Testis (tissue), 2 donors: ENCODE data around the gene DHODH.

Experiments used
- POLR2A ChIP-seq: fragments of 450-650 bp; IDR thresholded peaks from one replicate; pipeline ENCODE4 v1.6.1; 2017; ENCODE audit warnings: antibody characterized with exemption, mild to moderate bottlenecking, moderate library complexity
- TF ChIP-seq, protein P1 (sequence below), 3 experiments: fragments of 450-650 bp in 2 of 3; fragments of 200-600 bp in 1 of 3; sonication (generic) in 1 of 3; IDR thresholded peaks; one replicate each; pipeline ENCODE4 v1.5.1; 2016 to 2019; ENCODE audit warnings: antibody characterized with exemption in 3 of 3, mild to moderate bottlenecking in 2 of 3, moderate library complexity in 1 of 3

- TF ChIP-seq, protein P1, sequence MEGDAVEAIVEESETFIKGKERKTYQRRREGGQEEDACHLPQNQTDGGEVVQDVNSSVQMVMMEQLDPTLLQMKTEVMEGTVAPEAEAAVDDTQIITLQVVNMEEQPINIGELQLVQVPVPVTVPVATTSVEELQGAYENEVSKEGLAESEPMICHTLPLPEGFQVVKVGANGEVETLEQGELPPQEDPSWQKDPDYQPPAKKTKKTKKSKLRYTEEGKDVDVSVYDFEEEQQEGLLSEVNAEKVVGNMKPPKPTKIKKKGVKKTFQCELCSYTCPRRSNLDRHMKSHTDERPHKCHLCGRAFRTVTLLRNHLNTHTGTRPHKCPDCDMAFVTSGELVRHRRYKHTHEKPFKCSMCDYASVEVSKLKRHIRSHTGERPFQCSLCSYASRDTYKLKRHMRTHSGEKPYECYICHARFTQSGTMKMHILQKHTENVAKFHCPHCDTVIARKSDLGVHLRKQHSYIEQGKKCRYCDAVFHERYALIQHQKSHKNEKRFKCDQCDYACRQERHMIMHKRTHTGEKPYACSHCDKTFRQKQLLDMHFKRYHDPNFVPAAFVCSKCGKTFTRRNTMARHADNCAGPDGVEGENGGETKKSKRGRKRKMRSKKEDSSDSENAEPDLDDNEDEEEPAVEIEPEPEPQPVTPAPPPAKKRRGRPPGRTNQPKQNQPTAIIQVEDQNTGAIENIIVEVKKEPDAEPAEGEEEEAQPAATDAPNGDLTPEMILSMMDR (IDR thresholded peaks at IDR 0.05): no peak
- TF ChIP-seq POLR2A: no peak
Measured at GRCh38 chr16:72064361-72064894, 55.9 kb downstream of the DHODH start.
